BE2C (cell line): ENCODE data around the gene DENND4B.

ENCODE experiments used
- DNase-seq: peaks from one replicate; pipeline ENCODE4 v3.0.0-alpha.2; 2020
- H3K27me3 ChIP-seq: fragments of 250-450 bp; sonication (Bioruptor Pico); 2 replicates; pipeline ENCODE4 v1.5.1; 2020; ENCODE audit warnings: mild to moderate bottlenecking
- H3K36me3 ChIP-seq: fragments of 250-450 bp; sonication (Bioruptor Pico); 2 replicates; pipeline ENCODE4 v1.5.1; 2020; ENCODE audit warnings: mild to moderate bottlenecking
- H3K4me1 ChIP-seq: fragments of 250-450 bp; sonication (Bioruptor Pico); 2 replicates; pipeline ENCODE4 v1.5.1; 2020
- H3K4me3 ChIP-seq: 2 replicates; pipeline ENCODE4 v1.5.1; 2011; ENCODE audit warnings: low read depth, low read length
- H3K9me3 ChIP-seq: fragments of 250-450 bp; sonication (Bioruptor Pico); 2 replicates; pipeline ENCODE4 v1.5.1; 2020
- TF ChIP-seq, protein P1 (sequence below): IDR thresholded peaks from 2 replicates; pipeline ENCODE4 v1.5.1; 2012; ENCODE audit warnings: mild to moderate bottlenecking, low read depth, low read length

DENND4B gene

DNA sequence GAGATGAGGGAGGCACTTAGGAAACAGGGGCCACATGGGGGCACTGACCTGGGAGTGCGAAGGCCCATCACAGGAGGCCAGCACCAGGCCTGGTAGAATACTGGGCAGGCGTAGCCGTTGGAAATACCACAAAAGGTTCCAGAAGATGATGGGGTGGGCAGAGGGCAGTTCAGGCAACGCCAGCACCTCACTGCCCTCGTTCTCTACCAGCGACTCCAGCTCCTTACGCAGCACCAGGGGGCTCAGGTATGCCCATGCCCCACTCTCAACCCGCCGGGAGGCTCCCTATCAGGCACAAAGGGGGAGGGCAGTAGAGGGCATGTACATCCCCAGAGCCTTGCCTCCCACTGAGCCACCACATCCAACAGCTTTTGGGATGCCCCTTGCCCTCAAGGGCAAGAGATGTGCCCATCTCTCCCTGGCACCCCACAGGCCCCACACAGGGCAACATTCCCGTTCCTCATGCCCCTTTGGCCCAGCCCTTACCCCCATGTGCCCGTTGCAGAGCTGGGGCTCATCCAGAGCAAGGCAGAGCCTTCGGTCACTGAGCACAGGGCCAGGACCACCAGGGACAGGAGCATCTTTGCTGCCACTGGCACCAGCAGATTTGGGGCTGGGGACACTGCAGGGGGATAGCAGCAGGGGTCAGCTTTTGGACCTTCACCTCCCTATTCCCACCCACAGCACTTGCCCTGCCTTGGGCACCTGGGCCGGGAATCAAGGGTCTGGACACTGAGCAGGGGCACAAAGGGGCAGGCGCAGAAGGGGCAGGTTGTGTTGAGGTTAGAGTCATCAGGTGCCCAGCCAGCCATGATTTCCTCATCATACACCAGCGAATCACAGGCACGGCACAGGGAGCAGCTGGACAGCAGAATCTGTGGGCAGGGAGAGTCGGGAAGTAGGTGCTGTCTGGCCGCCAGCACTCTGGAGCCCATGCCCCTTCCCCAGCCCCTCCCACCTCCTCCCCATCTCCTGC is 14.1 kb downstream of the DENND4B start:
- peaks cover 36% of the 10 kb centered on the region for H3K36me3 ChIP-seq
- H3K4me3 ChIP-seq: no peak overlapping the region
- peaks cover 12% of the 10 kb centered on the region; the same call in 1 of the 2 replicates for H3K4me1 ChIP-seq
- H3K9me3 ChIP-seq: no peaks in the 10 kb centered on the region
- TF ChIP-seq, protein P1, sequence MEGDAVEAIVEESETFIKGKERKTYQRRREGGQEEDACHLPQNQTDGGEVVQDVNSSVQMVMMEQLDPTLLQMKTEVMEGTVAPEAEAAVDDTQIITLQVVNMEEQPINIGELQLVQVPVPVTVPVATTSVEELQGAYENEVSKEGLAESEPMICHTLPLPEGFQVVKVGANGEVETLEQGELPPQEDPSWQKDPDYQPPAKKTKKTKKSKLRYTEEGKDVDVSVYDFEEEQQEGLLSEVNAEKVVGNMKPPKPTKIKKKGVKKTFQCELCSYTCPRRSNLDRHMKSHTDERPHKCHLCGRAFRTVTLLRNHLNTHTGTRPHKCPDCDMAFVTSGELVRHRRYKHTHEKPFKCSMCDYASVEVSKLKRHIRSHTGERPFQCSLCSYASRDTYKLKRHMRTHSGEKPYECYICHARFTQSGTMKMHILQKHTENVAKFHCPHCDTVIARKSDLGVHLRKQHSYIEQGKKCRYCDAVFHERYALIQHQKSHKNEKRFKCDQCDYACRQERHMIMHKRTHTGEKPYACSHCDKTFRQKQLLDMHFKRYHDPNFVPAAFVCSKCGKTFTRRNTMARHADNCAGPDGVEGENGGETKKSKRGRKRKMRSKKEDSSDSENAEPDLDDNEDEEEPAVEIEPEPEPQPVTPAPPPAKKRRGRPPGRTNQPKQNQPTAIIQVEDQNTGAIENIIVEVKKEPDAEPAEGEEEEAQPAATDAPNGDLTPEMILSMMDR: no peak
- H3K27me3 ChIP-seq: no peaks in the 10 kb centered on the region
- no peak for DNase-seq

DNA sequence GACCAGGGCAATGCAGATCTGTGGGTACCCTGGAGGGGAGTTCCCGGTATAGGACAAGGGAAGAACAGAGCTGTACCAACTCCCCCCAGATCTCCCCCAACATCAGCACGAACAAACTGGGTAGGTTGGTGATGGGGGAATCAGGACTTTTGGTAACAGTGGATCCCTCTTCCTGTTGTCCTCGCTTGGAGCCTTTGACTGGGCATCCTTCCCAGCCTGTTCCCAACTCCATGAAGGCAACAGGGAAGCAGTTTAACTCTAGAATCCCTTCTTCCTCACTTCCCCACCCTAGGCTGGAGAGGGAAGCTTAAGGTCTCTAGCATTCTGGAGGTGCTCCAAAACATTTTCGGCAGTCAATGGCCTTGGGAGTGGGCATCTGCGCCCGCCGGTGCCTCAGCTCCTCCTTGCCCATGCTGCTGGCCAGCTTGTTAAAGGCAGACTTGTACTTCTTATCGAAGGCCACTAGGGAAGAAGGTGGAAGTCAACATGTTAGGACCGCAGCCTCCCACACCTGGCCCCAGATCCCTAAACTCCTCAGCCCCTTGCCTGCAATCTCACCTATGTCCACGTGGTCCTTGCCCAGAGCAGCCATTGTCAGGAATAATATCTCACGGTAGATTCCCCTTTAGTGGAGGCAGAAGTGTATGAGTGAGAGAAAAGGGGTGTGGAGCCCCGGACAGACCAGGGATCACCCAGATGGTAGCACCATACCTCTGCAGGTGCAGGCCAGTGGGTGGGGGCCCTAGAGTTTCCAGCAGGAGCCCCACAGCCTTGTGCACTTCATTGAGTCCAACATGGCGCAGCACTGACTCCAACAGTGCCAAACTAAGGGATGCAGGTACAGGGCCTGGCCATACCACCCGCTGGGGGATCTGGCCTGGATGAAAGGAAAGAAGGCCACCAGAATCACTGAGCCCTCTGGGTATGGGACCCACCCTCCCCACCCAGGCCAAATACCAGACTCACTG is 16.3 kb downstream of the DENND4B start:
- peaks cover 20% of the 10 kb centered on the region for H3K36me3 ChIP-seq
- no peak overlapping the region for H3K4me3 ChIP-seq
- no peaks in the 10 kb centered on the region for H3K9me3 ChIP-seq
- TF ChIP-seq, protein P1: no peak
- H3K4me1 ChIP-seq: peaks cover 12% of the 10 kb centered on the region; the same call in 1 of the 2 replicates
- DNase-seq: no peak
- H3K27me3 ChIP-seq: no peaks in the 10 kb centered on the region

DNA sequence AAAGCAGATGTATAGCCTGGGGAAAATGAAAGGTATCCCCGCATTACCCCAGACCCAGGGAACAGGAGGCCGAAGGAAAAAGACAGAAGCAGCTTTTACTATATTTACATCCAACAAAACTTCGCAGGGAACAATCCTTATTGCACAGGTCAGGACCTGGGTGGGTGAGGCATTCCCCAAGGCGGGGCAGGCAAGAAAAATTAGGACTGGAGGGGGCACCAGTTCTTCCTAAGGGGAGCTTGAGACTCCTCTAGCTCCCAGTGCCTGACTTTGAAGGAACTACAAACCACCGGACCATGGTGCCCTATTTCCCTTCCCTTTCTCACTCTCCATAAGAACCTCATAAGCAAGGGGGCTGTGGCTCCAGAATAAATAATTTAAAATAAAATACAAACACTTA is 17.1 kb downstream of the DENND4B start:
- TF ChIP-seq, protein P1: no peak
- no peak overlapping the region for H3K4me3 ChIP-seq
- no peak for DNase-seq
- peaks cover 12% of the 10 kb centered on the region; the same call in 1 of the 2 replicates for H3K4me1 ChIP-seq
- H3K36me3 ChIP-seq: peaks cover 20% of the 10 kb centered on the region
- H3K27me3 ChIP-seq: no peaks in the 10 kb centered on the region
- H3K9me3 ChIP-seq: no peaks in the 10 kb centered on the region

DNA sequence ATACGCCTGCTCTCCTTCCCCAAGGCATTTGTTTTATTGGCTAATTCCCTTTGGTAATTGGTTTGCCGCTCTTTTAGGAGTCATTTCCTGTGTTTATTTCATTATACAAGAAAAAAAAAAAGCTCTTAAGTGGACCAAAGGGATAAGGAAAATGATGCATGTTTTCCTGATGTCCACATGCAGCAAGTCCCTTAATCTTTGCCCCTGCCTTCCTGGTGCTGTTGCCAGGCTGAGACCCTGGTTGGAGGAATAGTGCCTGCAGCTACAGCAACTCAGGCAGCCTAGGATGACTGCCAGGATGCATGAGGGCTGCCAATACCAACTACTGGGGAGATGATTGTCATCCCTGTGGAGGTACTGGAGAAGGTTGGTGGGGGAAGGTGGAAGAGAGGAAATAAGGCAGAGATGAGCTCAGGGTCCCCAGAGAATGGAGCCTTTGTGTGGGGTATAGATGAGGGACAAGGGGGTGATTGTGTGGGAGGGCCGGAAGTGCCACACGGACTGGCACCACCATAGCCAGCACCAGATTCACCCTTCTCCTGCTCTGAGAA is 17.7 kb downstream of the DENND4B start:
- TF ChIP-seq, protein P1: no peak
- Histone ChIP-seq H3K4me1 (peaks cover 12% of the 10 kb centered on the region; the same call in 1 of the 2 replicates), H3K4me3 (no peak overlapping the region), H3K9me3 (no peaks in the 10 kb centered on the region), H3K27me3 (no peaks in the 10 kb centered on the region), H3K36me3 (peaks cover 16% of the 10 kb centered on the region)
- DNase-seq: peak; percentile 52

DNA sequence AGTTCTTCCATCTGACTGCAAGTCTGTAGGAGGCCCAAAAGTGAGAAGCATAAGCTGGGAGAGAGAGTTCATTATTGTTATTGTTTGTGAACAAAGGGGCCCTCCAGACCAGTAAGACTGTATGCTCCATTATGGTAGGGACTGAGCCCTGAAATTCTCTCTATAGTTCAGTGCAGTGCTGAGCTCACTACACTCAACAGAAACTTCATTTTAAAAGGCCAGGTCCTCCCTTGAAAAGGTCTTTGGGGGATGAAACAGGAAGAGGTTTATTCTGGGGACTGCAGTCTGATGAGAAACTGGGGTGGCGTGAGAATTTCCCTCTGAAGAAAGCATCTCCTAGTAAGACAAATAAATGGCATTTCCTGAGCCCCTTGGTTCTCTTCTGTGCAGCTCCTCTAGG is 18.3 kb downstream of the DENND4B start:
- Histone ChIP-seq H3K36me3 (peaks cover 16% of the 10 kb centered on the region), H3K27me3 (no peaks in the 10 kb centered on the region), H3K9me3 (no peaks in the 10 kb centered on the region), H3K4me1 (peaks cover 12% of the 10 kb centered on the region; the same call in 1 of the 2 replicates), H3K4me3 (no peak overlapping the region)
- DNase-seq: no peak
- TF ChIP-seq, protein P1: no peak
